Loucy (cell line): Measurements from ENCODE around the gene FHOD1.

Experiments used
- EZH2phosphoT487 ChIP-seq: fragments of 200-600 bp; IDR thresholded peaks from 2 replicates; pipeline ENCODE4 v1.6.1; 2018; ENCODE audit warnings: antibody characterized with exemption, mild to moderate bottlenecking, moderate library complexity, borderline replicate concordance
- TF ChIP-seq, protein P1 (sequence below): fragments of 200-600 bp; sonication (generic); conservative IDR thresholded peaks from 2 replicates; pipeline ENCODE4 v1.5.1; 2014; ENCODE audit warnings: mild to moderate bottlenecking, antibody characterized with exemption, low read length

DNA sequence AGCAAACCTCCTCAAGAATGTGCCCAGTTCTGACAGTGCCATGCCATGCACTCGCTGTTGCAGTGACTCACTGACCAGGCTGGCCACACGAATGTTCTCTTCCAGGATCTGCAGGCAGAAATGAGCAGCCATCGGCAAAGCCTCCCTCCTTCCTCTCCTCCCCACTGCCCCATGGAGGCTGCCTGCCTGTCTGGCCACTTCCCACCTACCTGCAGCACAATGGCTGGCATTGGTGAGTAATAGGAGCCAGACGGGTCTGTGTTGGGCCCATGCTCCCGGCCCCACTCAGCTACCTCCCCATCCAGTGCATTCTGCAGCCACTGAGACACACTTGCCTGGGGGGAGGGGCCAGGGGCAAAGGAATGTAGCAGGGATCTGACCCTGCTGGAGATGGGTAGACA, 60.7 kb downstream of the FHOD1 start:
- TF ChIP-seq, protein P1, sequence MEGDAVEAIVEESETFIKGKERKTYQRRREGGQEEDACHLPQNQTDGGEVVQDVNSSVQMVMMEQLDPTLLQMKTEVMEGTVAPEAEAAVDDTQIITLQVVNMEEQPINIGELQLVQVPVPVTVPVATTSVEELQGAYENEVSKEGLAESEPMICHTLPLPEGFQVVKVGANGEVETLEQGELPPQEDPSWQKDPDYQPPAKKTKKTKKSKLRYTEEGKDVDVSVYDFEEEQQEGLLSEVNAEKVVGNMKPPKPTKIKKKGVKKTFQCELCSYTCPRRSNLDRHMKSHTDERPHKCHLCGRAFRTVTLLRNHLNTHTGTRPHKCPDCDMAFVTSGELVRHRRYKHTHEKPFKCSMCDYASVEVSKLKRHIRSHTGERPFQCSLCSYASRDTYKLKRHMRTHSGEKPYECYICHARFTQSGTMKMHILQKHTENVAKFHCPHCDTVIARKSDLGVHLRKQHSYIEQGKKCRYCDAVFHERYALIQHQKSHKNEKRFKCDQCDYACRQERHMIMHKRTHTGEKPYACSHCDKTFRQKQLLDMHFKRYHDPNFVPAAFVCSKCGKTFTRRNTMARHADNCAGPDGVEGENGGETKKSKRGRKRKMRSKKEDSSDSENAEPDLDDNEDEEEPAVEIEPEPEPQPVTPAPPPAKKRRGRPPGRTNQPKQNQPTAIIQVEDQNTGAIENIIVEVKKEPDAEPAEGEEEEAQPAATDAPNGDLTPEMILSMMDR: no peak
- TF ChIP-seq EZH2phosphoT487: no peak
